CD4-positive, alpha-beta memory T cell (primary cell): ENCODE data around the gene DYNLT5. TPM values are rescaled to one million over a fixed set of nuclear protein-coding genes. Genes with fewer than 3 reads are reported as not detected.
"Not testable (repeated sequence)": the region's sequence is repeated elsewhere in the genome, so short reads cannot be mapped to it uniquely, and the experiment has no call there.

ENCODE experiments used
- CTCF ChIA-PET: fragments of 350-600 bp; sonication (Branson Sonifier 250); formaldehyde crosslinking; loops from one replicate; lab custom pipeline; 2021; ENCODE audit warnings: inconsistent platforms; ENCODE audit not compliant: partially characterized antibody; lab: Charles Lee
- POLR2A ChIA-PET: fragments of 350-600 bp; sonication (Branson Sonifier 250); formaldehyde crosslinking; loops from one replicate; lab custom pipeline; 2021; ENCODE audit not compliant: partially characterized antibody; lab: Charles Lee
- DNase-seq, 5 donors: peaks; one replicate each; pipeline versions ENCODE4 v3.0.0 to v3.0.0-alpha.2; 2020 to 2022; ENCODE audit warnings: mixed read lengths in 1 of 5
- H3K27ac ChIP-seq: one replicate; pipeline ENCODE4 v1.7.0; 2013; ENCODE audit warnings: low read depth, low read length
- H3K27me3 ChIP-seq: 2 replicates; pipeline ENCODE4 v1.7.0; 2013; ENCODE audit warnings: mild to moderate bottlenecking, low read length, moderate library complexity; ENCODE audit not compliant: insufficient read depth
- H3K36me3 ChIP-seq: 2 replicates; pipeline ENCODE4 v1.7.0; 2013; ENCODE audit warnings: mild to moderate bottlenecking, low read length, moderate library complexity; ENCODE audit not compliant: insufficient read depth
- H3K4me1 ChIP-seq: 2 replicates; pipeline ENCODE4 v1.7.0; 2013; ENCODE audit warnings: mild to moderate bottlenecking, low read length, moderate library complexity; ENCODE audit not compliant: insufficient read depth
- H3K4me3 ChIP-seq, 2 donors: one replicate each; pipeline ENCODE4 v1.7.0; 2013; ENCODE audit warnings: low read length in 2 of 2, mild to moderate bottlenecking in 1 of 2
- H3K9me3 ChIP-seq, 2 donors: one replicate each; pipeline ENCODE4 v1.7.0; 2013; ENCODE audit warnings: low read length in 2 of 2, control low read depth in 1 of 2; ENCODE audit not compliant: control insufficient read depth in 1 of 2
- H3K27ac Mint-ChIP-seq, 7 donors: one replicate each; pipeline ENCODE4 v1.8.0; 2020 to 2021; ENCODE audit warnings: mixed read lengths in 7 of 7, mild to moderate bottlenecking in 6 of 7, inconsistent platforms in 3 of 7, moderate library complexity in 3 of 7
- H3K27me3 Mint-ChIP-seq, 2 donors: one replicate each; pipeline ENCODE4 v1.8.0; 2020 to 2021; ENCODE audit warnings: mixed read lengths in 2 of 2
- H3K36me3 Mint-ChIP-seq, 2 donors: one replicate each; pipeline ENCODE4 v1.8.0; 2020 to 2021; ENCODE audit warnings: mixed read lengths in 2 of 2, inconsistent platforms in 1 of 2, mild to moderate bottlenecking in 1 of 2
- H3K4me1 Mint-ChIP-seq, 4 donors: one replicate each; pipeline ENCODE4 v1.8.0; 2020 to 2021; ENCODE audit warnings: mixed read lengths in 4 of 4, mild to moderate bottlenecking in 1 of 4
- H3K4me3 Mint-ChIP-seq, 8 donors: one replicate each; pipeline ENCODE4 v1.8.0; 2020 to 2021; ENCODE audit warnings: mixed read lengths in 8 of 8, mild to moderate bottlenecking in 7 of 8, moderate library complexity in 6 of 8, inconsistent platforms in 3 of 8
- H3K9me3 Mint-ChIP-seq, 8 donors: one replicate each; pipeline ENCODE4 v1.8.0; 2020 to 2021; ENCODE audit warnings: mixed read lengths in 8 of 8, mild to moderate bottlenecking in 5 of 8, inconsistent platforms in 3 of 8, moderate library complexity in 1 of 8
- intact Hi-C: fragments of 100-400 bp; cut with micrococcal nuclease; formaldehyde crosslinking; loops from one replicate; pipeline ENCODE4 v1.15.1; 2023
- polyA plus RNA-seq, 2 donors: library from polyadenylated mRNA; unstranded; fragments of 300-500 nt; fragmentation: Illumina TruSeq; gene quantifications; one replicate each; pipeline ENCODE4 v1.2.3, GENCODE V29; 2021
- total RNA-seq, 2 experiments: library from RNA; stranded (reverse); gene quantifications; one replicate each; pipeline ENCODE4 v1.2.3, GENCODE V29; 2021

The DYNLT5 gene
- total and polyA plus RNA-seq, 4 experiments from 2014 or later, result not detected

GRCh38 chr1:66732407-66733166, 19.7 kb upstream of the DYNLT5 start:
- Mint-ChIP-seq H3K27me3 (no peaks in the 10 kb centered on the region), H3K4me1 (peaks cover 8 to 14% (median 10%) of the 10 kb centered on the region in 4 donors), H3K4me3 (no peak overlapping the region), H3K9me3 (peaks cover 0 to 2% (median 0%) of the 10 kb centered on the region in 8 donors), H3K27ac (no peak overlapping the region), H3K36me3 (no peaks in the 10 kb centered on the region)
- no peaks in the 10 kb centered on the region for H3K4me1 ChIP-seq
- ChIA-PET POLR2A (no interaction called here), CTCF (interaction anchor here (1.1 kb wide), 1 partner anchor 9 kb away, joined by 3 read pairs; no protein-coding TSS in a partner anchor)
- no peaks in the 10 kb centered on the region for H3K9me3 ChIP-seq
- H3K27me3 ChIP-seq, result no peaks in the 10 kb centered on the region
- intact Hi-C loops, result no loop called here
- H3K4me3 ChIP-seq, result no peak overlapping the region
- no peak overlapping the region for H3K27ac ChIP-seq
- H3K36me3 ChIP-seq, result no peaks in the 10 kb centered on the region
- no peak for DNase-seq

GRCh38 chr1:66733348-66734017, 18.8 kb upstream of the DYNLT5 start:
- Mint-ChIP-seq H3K27me3 (no peaks in the 10 kb centered on the region), H3K9me3 (peaks cover 0 to 2% (median 0%) of the 10 kb centered on the region in 8 donors), H3K36me3 (no peaks in the 10 kb centered on the region), H3K4me1 (peaks cover 7 to 13% (median 9%) of the 10 kb centered on the region in 4 donors), H3K4me3 (no peak overlapping the region), H3K27ac (no peak overlapping the region)
- DNase-seq, result no peak
- intact Hi-C loops, result no loop called here
- Histone ChIP-seq H3K36me3 (no peaks in the 10 kb centered on the region), H3K4me3 (no peak overlapping the region), H3K27ac (no peak overlapping the region), H3K4me1 (no peaks in the 10 kb centered on the region), H3K9me3 (no peaks in the 10 kb centered on the region), H3K27me3 (no peaks in the 10 kb centered on the region)
- CTCF ChIA-PET, result no interaction called here
- POLR2A ChIA-PET, result no interaction called here

GRCh38 chr1:66734531-66734930, 17.7 kb upstream of the DYNLT5 start:
- H3K36me3 Mint-ChIP-seq, H3K27ac ChIP-seq, H3K9me3 Mint-ChIP-seq, POLR2A ChIA-PET, H3K4me3 ChIP-seq, H3K4me1 ChIP-seq, H3K9me3 ChIP-seq, H3K27me3 ChIP-seq, H3K4me3 Mint-ChIP-seq, H3K27ac Mint-ChIP-seq, CTCF ChIA-PET, H3K27me3 Mint-ChIP-seq, H3K36me3 ChIP-seq, intact Hi-C loops, DNase-seq: not testable (repeated sequence)
- peaks cover 0 to 12% (median 3%) of the 10 kb centered on the region in 4 donors for H3K4me1 Mint-ChIP-seq

GRCh38 chr1:66737836-66738235, 14.4 kb upstream of the DYNLT5 start:
- Histone ChIP-seq H3K4me1 (no peaks in the 10 kb centered on the region), H3K9me3 (no peaks in the 10 kb centered on the region), H3K27ac (no peak overlapping the region), H3K36me3 (no peaks in the 10 kb centered on the region), H3K4me3 (no peak overlapping the region), H3K27me3 (no peaks in the 10 kb centered on the region)
- Mint-ChIP-seq H3K9me3 (no peaks in the 10 kb centered on the region), H3K27ac (no peak overlapping the region), H3K27me3 (no peaks in the 10 kb centered on the region), H3K36me3 (no peaks in the 10 kb centered on the region), H3K4me3 (no peak overlapping the region), H3K4me1 (peaks cover 0 to 9% (median 3%) of the 10 kb centered on the region in 4 donors)
- POLR2A ChIA-PET, result no interaction called here
- DNase-seq, result no peak
- intact Hi-C loops, result no loop called here
- CTCF ChIA-PET, result interaction anchor here (3.1 kb wide), 1 partner anchor 11 kb away, joined by 19 read pairs; no protein-coding TSS in a partner anchor

GRCh38 chr1:66739401-66740157, 12.7 kb upstream of the DYNLT5 start:
- H3K27me3 Mint-ChIP-seq, result no peaks in the 10 kb centered on the region

GRCh38 chr1:66745451-66745850, 6.8 kb upstream of the DYNLT5 start:
- H3K36me3 ChIP-seq, result no peaks in the 10 kb centered on the region
- no peak overlapping the region for H3K4me3 Mint-ChIP-seq
- intact Hi-C loops, result no loop called here
- H3K27me3 ChIP-seq, result peaks cover 4% of the 10 kb centered on the region
- H3K4me1 Mint-ChIP-seq, result no peaks in the 10 kb centered on the region
- ChIA-PET POLR2A (no interaction called here), CTCF (interaction anchor here (1.2 kb wide), 1 partner anchor 755 kb away, joined by 3 read pairs; no protein-coding TSS in a partner anchor)
- no peak for DNase-seq
- H3K9me3 ChIP-seq, result no peaks in the 10 kb centered on the region
- no peak overlapping the region for H3K27ac ChIP-seq
- peaks cover 11 to 16% of the 10 kb centered on the region in 2 donors for H3K27me3 Mint-ChIP-seq
- H3K4me1 ChIP-seq, result no peaks in the 10 kb centered on the region
- no peaks in the 10 kb centered on the region for H3K9me3 Mint-ChIP-seq
- H3K36me3 Mint-ChIP-seq, result no peaks in the 10 kb centered on the region
- H3K27ac Mint-ChIP-seq, result no peak overlapping the region
- H3K4me3 ChIP-seq, result no peak overlapping the region

More at GRCh38 chr1:66739401-66740157, 12.7 kb upstream of the DYNLT5 start:
- intact Hi-C loops, result no loop called here
- no peak overlapping the region for H3K27ac Mint-ChIP-seq
- H3K36me3 ChIP-seq, result no peaks in the 10 kb centered on the region
- no peaks in the 10 kb centered on the region for H3K9me3 ChIP-seq
- peaks cover 0 to 9% (median 3%) of the 10 kb centered on the region in 4 donors for H3K4me1 Mint-ChIP-seq
- H3K36me3 Mint-ChIP-seq, result no peaks in the 10 kb centered on the region
- CTCF ChIA-PET, result interaction anchor here (1.2 to 3.1 kb wide), 2 partner anchors 13 to 410 kb away, joined by 3 to 19 read pairs; no protein-coding TSS in a partner anchor
- DNase-seq, result no peak
- POLR2A ChIA-PET, result interaction anchor here (1.0 kb wide), 1 partner anchor 11 kb away, joined by 3 read pairs; no protein-coding TSS in a partner anchor
- no peak overlapping the region for H3K4me3 Mint-ChIP-seq
- no peaks in the 10 kb centered on the region for H3K27me3 ChIP-seq
- H3K4me3 ChIP-seq, result no peak overlapping the region
- H3K4me1 ChIP-seq, result no peaks in the 10 kb centered on the region
- H3K9me3 Mint-ChIP-seq, result no peaks in the 10 kb centered on the region
- H3K27ac ChIP-seq, result no peak overlapping the region

GRCh38 chr1:66747501-66747900, 4.8 kb upstream of the DYNLT5 start:
- ChIA-PET CTCF (interaction anchor here (0.6 to 1.0 kb wide), 2 partner anchors 21 to 22 kb away, joined by 3 to 4 read pairs; no protein-coding TSS in a partner anchor), POLR2A (no interaction called here)
- Histone ChIP-seq H3K27me3 (peaks cover 20% of the 10 kb centered on the region), H3K4me1 (peaks cover 9% of the 10 kb centered on the region), H3K36me3 (no peaks in the 10 kb centered on the region), H3K9me3 (no peaks in the 10 kb centered on the region), H3K27ac (no peak overlapping the region), H3K4me3 (no peak overlapping the region)
- Mint-ChIP-seq H3K4me3 (no peak overlapping the region), H3K4me1 (peaks cover 4 to 9% (median 4%) of the 10 kb centered on the region in 4 donors), H3K9me3 (no peaks in the 10 kb centered on the region), H3K27me3 (peaks cover 22 to 25% of the 10 kb centered on the region in 2 donors), H3K36me3 (no peaks in the 10 kb centered on the region), H3K27ac (no peak overlapping the region)
- intact Hi-C loops, result no loop called here
- DNase-seq, result no peak
